ENCODE data around the gene TCF12. TPM values are rescaled to one million over a fixed set of nuclear protein-coding genes. Genes with fewer than 3 reads are reported as not detected.
A peak's percentile ranks its signal among the peaks of the same experiment; 100 is the strongest.

Gene TCF12
- total RNA-seq, 1 donor from 2014 or later: 149 TPM

DNA sequence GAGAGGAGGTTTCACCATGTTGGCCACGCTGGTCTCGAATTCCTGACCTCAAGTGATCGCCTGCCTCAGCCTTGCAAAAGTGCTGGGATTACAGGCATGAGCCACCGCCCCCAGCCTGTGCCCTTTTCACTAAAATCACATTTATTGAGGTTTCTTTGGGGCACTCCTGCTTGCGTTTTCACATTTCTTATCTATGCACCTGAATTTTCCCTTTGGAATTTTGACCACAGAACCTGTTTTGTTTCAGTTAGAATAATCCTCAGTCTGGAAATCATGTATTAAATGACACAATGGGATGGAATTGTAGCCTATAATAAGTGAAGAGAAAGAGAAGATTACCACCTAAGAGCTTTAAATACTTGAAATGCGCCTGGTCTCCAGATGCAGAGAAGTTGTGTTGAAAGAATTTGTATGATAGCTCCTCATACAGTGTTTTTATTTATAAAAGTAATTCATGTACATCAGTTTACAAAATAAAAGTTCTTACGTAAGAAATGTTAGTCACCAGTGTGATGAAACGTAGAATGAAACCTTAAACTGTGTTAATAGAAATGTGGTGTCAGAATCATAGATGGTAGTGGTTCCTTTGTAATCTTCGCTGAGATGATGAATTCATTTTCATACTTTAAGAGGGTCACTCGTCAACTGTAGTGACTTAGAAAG is 107.0 kb downstream of the TCF12 start:
- Histone ChIP-seq H4K20me1 (ENCODE audit: low read depth) (peaks cover 39% of the 10 kb centered on the region), H3K4me3 (no peak overlapping the region), H3F3A (ENCODE audit: low read depth) (peaks cover 19% of the 10 kb centered on the region), H3K79me2 (ENCODE audit: low read depth) (peaks cover 100% of the 10 kb centered on the region), H3K9me3 (ENCODE audit: low read depth) (peaks cover 11% of the 10 kb centered on the region), H3K4me2 (peak overlapping the region; percentile 37), H3K4me1 (peaks cover 23% of the 10 kb centered on the region), H3K27ac (peak overlapping the region; percentile 77), H3K27me3 (no peaks in the 10 kb centered on the region), H3K9ac (no peak overlapping the region), H3K36me3 (peaks cover 8% of the 10 kb centered on the region), H2AFZ (replicated peaks) (no peak overlapping the region)
- no peak overlapping the region for H3K4me3 Mint-ChIP-seq
- H3K36me3 Mint-ChIP-seq: peaks cover 38% of the 10 kb centered on the region
- H3K4me1 Mint-ChIP-seq: no peaks in the 10 kb centered on the region
- peak; percentile 11 for DNase-seq (ENCODE audit: low spot score)
- no peaks in the 10 kb centered on the region for H3K27me3 Mint-ChIP-seq (ENCODE audit: insufficient read depth, low read depth)
- H3K27ac Mint-ChIP-seq: no peak overlapping the region
- TF ChIP-seq EZH2phosphoT487 (IDR thresholded peaks at IDR 0.05) (no peak), EZH2 (IDR thresholded peaks at IDR 0.05) (no peak)
- TF ChIP-seq, protein P1, sequence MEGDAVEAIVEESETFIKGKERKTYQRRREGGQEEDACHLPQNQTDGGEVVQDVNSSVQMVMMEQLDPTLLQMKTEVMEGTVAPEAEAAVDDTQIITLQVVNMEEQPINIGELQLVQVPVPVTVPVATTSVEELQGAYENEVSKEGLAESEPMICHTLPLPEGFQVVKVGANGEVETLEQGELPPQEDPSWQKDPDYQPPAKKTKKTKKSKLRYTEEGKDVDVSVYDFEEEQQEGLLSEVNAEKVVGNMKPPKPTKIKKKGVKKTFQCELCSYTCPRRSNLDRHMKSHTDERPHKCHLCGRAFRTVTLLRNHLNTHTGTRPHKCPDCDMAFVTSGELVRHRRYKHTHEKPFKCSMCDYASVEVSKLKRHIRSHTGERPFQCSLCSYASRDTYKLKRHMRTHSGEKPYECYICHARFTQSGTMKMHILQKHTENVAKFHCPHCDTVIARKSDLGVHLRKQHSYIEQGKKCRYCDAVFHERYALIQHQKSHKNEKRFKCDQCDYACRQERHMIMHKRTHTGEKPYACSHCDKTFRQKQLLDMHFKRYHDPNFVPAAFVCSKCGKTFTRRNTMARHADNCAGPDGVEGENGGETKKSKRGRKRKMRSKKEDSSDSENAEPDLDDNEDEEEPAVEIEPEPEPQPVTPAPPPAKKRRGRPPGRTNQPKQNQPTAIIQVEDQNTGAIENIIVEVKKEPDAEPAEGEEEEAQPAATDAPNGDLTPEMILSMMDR (IDR thresholded peaks at IDR 0.05): no peak
- H3K9me3 Mint-ChIP-seq: peaks cover 48% of the 10 kb centered on the region

DNA sequence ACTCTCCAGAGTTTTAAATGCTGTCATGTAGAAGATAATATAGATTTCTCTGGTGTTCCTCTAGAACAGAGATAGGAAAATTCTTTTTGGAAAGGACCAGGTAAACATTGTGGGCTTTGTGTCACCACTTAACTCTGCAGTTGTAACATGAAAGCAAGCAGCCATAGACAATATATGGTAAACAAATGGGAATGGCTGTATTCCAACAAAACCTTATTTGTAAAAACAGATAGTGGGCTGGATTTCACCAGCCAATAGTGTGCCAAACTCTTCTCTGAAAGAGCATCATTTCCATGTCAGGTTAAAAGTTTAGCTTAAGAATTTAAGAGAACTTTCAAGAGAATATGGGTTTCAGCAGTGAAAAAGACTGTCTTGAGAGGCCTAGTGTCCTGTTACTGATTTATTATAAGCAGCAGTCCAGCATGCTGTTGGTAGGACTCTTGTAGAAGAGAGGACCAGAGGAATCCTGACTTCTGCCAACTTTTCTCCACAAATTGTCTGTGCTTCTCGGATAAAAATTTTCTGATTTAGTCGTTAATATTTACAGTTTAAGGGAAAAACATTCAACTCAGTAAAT is 107.7 kb downstream of the TCF12 start:
- no peak overlapping the region for H3K4me3 Mint-ChIP-seq
- Histone ChIP-seq H3F3A (ENCODE audit: low read depth) (peaks cover 19% of the 10 kb centered on the region), H3K4me1 (peaks cover 29% of the 10 kb centered on the region), H3K27me3 (no peaks in the 10 kb centered on the region), H4K20me1 (ENCODE audit: low read depth) (peaks cover 46% of the 10 kb centered on the region), H2AFZ (replicated peaks) (no peak overlapping the region), H3K9me3 (ENCODE audit: low read depth) (peaks cover 11% of the 10 kb centered on the region), H3K4me3 (no peak overlapping the region), H3K36me3 (peaks cover 8% of the 10 kb centered on the region), H3K9ac (no peak overlapping the region), H3K79me2 (ENCODE audit: low read depth) (peaks cover 100% of the 10 kb centered on the region), H3K27ac (peak overlapping the region; percentile 77), H3K4me2 (peak overlapping the region; percentile 37)
- H3K27me3 Mint-ChIP-seq (ENCODE audit: insufficient read depth, low read depth): no peaks in the 10 kb centered on the region
- TF ChIP-seq, protein P1 (IDR thresholded peaks at IDR 0.05): no peak
- DNase-seq (ENCODE audit: low spot score): no peak
- H3K9me3 Mint-ChIP-seq: peaks cover 46% of the 10 kb centered on the region
- H3K27ac Mint-ChIP-seq: no peak overlapping the region
- H3K4me1 Mint-ChIP-seq: peaks cover 1% of the 10 kb centered on the region
- H3K36me3 Mint-ChIP-seq: peaks cover 33% of the 10 kb centered on the region

DNA sequence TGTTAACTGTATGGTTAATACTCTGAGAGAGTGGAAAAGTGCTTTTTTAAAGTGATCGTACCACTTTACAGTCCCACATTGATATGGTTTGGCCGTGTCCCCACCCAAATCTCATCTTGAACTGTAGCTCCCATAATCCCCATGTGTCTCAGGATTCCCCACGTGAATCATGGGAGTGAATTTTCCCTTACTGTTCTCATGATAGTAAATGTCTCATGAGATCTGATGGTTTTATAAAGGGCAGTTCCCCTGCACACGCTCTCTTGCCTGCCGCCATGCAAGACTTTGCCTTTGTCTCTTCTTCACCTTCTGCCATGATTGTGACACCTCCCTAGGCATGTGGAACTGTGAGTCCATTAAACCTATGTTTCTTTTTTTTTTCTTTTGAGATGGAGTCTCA is 109.2 kb downstream of the TCF12 start:
- Histone ChIP-seq H3K9me3 (ENCODE audit: low read depth) (peaks cover 11% of the 10 kb centered on the region), H3K4me1 (peaks cover 39% of the 10 kb centered on the region), H3K4me3 (no peak overlapping the region), H4K20me1 (ENCODE audit: low read depth) (peaks cover 61% of the 10 kb centered on the region), H3F3A (ENCODE audit: low read depth) (peaks cover 19% of the 10 kb centered on the region), H3K4me2 (no peak overlapping the region), H2AFZ (replicated peaks) (no peak overlapping the region), H3K27me3 (no peaks in the 10 kb centered on the region), H3K27ac (no peak overlapping the region), H3K9ac (no peak overlapping the region), H3K79me2 (ENCODE audit: low read depth) (peaks cover 100% of the 10 kb centered on the region), H3K36me3 (peaks cover 8% of the 10 kb centered on the region)
- DNase-seq (ENCODE audit: low spot score): no peak
- Mint-ChIP-seq H3K27ac (no peak overlapping the region), H3K4me1 (peaks cover 11% of the 10 kb centered on the region), H3K27me3 (ENCODE audit: insufficient read depth, low read depth) (no peaks in the 10 kb centered on the region), H3K36me3 (peaks cover 24% of the 10 kb centered on the region), H3K9me3 (peaks cover 33% of the 10 kb centered on the region), H3K4me3 (no peak overlapping the region)
- TF ChIP-seq EZH2 (IDR thresholded peaks at IDR 0.05): no peak
- no peak for TF ChIP-seq EZH2phosphoT487 (IDR thresholded peaks at IDR 0.05)
- TF ChIP-seq, protein P1 (IDR thresholded peaks at IDR 0.05): no peak
